GM23338 (cell line): ENCODE measurements around the gene MTNR1B.

Experiments
- CREB1 ChIP-seq: fragments of 250-450 bp; sonication (Bioruptor Pico); IDR thresholded peaks from 2 replicates; pipeline ENCODE4 v1.5.0; 2020; ENCODE audit warnings: low read depth, mild to moderate bottlenecking, moderate library complexity
- CTCF ChIP-seq, 2 experiments: fragments of 200-600 bp in 1 of 2; sonication (generic) in 1 of 2; conservative IDR thresholded peaks; 2 replicates each; pipeline versions ENCODE4 v1.5.1 to v1.6.1; 2016 to 2017; ENCODE audit warnings: antibody characterized with exemption in 2 of 2, low read depth in 2 of 2, mild to moderate bottlenecking in 2 of 2, moderate library complexity in 1 of 2
- EZH2 ChIP-seq: fragments of 200-600 bp; sonication (generic); IDR thresholded peaks from one replicate; pipeline ENCODE4 v1.8.0; 2017; ENCODE audit warnings: antibody characterized with exemption, mild to moderate bottlenecking, low read depth; ENCODE audit not compliant: unreplicated experiment
- JUNB ChIP-seq: IDR thresholded peaks from one replicate; pipeline ENCODE4 v1.6.1; 2016; ENCODE audit warnings: antibody characterized with exemption; ENCODE audit not compliant: unreplicated experiment
- POLR2AphosphoS5 ChIP-seq: IDR thresholded peaks from 2 replicates; pipeline ENCODE4 v1.6.1; 2016; ENCODE audit warnings: antibody characterized with exemption, low read depth
- REST ChIP-seq: IDR thresholded peaks from one replicate; pipeline ENCODE4 v1.6.1; 2018; ENCODE audit warnings: antibody characterized with exemption; ENCODE audit not compliant: unreplicated experiment
- TF ChIP-seq, protein P1 (sequence below): IDR thresholded peaks from 2 replicates; pipeline ENCODE4 v1.6.1; 2016; ENCODE audit warnings: antibody characterized with exemption

DNA sequence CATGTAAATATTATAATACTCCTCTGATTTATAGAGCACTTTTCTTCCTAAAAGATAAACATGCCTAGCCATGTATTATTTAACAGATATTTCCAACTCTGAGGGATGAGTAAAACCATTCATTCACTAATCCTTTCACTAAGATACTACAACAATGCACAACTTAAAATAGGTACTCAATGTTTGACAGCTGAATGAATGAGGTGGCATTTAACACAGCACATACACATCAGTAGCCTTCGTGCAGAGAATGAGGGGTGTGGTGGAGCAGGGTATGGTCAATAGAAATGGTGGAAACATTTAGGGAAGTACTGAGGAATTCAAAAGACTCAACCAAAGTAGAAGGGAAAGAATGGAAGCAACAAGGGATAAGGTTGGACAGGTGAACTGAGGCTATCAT is 46.7 kb upstream of the MTNR1B start:
- TF ChIP-seq, protein P1, sequence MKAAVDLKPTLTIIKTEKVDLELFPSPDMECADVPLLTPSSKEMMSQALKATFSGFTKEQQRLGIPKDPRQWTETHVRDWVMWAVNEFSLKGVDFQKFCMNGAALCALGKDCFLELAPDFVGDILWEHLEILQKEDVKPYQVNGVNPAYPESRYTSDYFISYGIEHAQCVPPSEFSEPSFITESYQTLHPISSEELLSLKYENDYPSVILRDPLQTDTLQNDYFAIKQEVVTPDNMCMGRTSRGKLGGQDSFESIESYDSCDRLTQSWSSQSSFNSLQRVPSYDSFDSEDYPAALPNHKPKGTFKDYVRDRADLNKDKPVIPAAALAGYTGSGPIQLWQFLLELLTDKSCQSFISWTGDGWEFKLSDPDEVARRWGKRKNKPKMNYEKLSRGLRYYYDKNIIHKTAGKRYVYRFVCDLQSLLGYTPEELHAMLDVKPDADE, result no peak
- no peak for TF ChIP-seq REST
- no peak for TF ChIP-seq CTCF (conservative IDR thresholded peaks at IDR 0.05; ENCODE audit: low read depth in 2 of 2)
- TF ChIP-seq EZH2, result no peak
- TF ChIP-seq POLR2AphosphoS5, result no peak
- no peak for TF ChIP-seq CREB1
- TF ChIP-seq JUNB, result no peak
